Immature natural killer cell (primary cell): ENCODE data around the gene LRIG3. TPM values are rescaled to one million over a fixed set of nuclear protein-coding genes. Genes with fewer than 3 reads are reported as not detected.
A peak's percentile ranks its signal among the peaks of the same experiment; 100 is the strongest.

Experiments used
- DNase-seq, 3 donors: peaks; one replicate each; pipeline ENCODE4 v3.0.0; 2022; ENCODE audit warnings: mixed read lengths in 1 of 3
- H3K27ac Mint-ChIP-seq, 6 donors: one replicate each; pipeline ENCODE4 v1.8.0; 2020; ENCODE audit warnings: mixed read lengths in 6 of 6, mild to moderate bottlenecking in 5 of 6, inconsistent platforms in 4 of 6, moderate library complexity in 3 of 6
- H3K27me3 Mint-ChIP-seq, 3 donors: one replicate each; pipeline ENCODE4 v1.8.0; 2020 to 2021; ENCODE audit warnings: low read depth in 3 of 3, mild to moderate bottlenecking in 3 of 3, mixed read lengths in 3 of 3, moderate library complexity in 3 of 3, inconsistent platforms in 1 of 3
- H3K36me3 Mint-ChIP-seq, 3 donors: one replicate each; pipeline ENCODE4 v1.8.0; 2020; ENCODE audit warnings: mixed read lengths in 3 of 3, inconsistent platforms in 2 of 3, mild to moderate bottlenecking in 2 of 3
- H3K4me1 Mint-ChIP-seq, 2 donors: one replicate each; pipeline ENCODE4 v1.8.0; 2020; ENCODE audit warnings: inconsistent platforms in 2 of 2, mild to moderate bottlenecking in 2 of 2, mixed read lengths in 2 of 2, moderate library complexity in 1 of 2
- H3K4me3 Mint-ChIP-seq, 5 donors: one replicate each; pipeline ENCODE4 v1.8.0; 2020; ENCODE audit warnings: mild to moderate bottlenecking in 5 of 5, mixed read lengths in 5 of 5, inconsistent platforms in 3 of 5, moderate library complexity in 3 of 5
- H3K9me3 Mint-ChIP-seq, 6 donors: one replicate each; pipeline ENCODE4 v1.8.0; 2020; ENCODE audit warnings: mild to moderate bottlenecking in 6 of 6, mixed read lengths in 6 of 6, inconsistent platforms in 4 of 6, moderate library complexity in 3 of 6
- polyA plus RNA-seq, 3 donors: library from polyadenylated mRNA; unstranded; fragments of 300-500 nt; fragmentation: Illumina TruSeq; gene quantifications; one replicate each; pipeline ENCODE4 v1.2.3, GENCODE V29; 2021

Gene LRIG3
- polyA plus RNA-seq, 3 donors from 2014 or later: not detected

DNA sequence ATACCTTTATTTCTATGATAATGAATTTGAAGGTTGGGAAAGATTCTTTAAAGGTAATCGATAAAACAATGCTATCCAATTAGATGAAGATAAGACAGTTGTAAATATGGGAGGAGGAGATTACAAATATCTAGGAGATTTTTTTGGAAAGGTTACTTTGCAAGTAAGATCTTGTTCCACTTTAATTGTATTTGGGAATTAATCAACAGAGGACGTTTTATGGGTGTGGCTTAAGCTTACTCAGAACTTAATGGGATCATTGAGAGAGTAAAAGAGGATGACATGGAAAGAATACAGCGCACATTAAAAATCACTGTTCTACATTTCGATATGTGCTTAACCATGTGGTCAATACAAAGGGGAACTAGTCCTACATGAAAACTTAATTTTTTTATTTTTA, 3.5 kb upstream of the LRIG3 start:
- Mint-ChIP-seq H3K36me3 (no peaks in the 10 kb centered on the region), H3K27me3 (peaks cover 2 to 5% (median 3%) of the 10 kb centered on the region in 3 donors), H3K4me3 (no peak overlapping the region), H3K4me1 (no peaks in the 10 kb centered on the region), H3K9me3 (peaks cover 0 to 12% (median 8%) of the 10 kb centered on the region in 6 donors), H3K27ac (no peak overlapping the region)
- DNase-seq: no peak

DNA sequence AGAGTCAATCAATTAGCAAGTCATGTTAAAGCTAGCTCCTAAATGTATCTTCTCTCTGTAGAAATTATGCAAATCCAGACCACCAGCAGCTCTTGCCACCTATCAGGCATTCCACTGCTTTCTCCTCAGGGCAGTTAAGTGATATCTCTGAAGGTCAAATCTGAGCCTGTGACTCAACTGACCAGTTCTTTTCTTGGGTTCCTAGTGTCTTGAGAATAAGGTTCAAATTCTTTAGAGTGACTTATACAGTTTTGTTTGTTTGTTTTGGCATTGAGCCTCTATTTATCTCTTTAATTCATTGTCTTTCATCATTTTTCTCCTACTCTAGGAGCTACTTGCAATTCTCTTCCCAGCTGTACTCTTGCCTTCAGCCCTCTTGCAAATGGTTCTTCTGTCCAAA, 2.5 kb upstream of the LRIG3 start:
- H3K36me3 Mint-ChIP-seq: no peaks in the 10 kb centered on the region
- peaks cover 0 to 9% (median 7%) of the 10 kb centered on the region in 3 donors for H3K27me3 Mint-ChIP-seq

DNA sequence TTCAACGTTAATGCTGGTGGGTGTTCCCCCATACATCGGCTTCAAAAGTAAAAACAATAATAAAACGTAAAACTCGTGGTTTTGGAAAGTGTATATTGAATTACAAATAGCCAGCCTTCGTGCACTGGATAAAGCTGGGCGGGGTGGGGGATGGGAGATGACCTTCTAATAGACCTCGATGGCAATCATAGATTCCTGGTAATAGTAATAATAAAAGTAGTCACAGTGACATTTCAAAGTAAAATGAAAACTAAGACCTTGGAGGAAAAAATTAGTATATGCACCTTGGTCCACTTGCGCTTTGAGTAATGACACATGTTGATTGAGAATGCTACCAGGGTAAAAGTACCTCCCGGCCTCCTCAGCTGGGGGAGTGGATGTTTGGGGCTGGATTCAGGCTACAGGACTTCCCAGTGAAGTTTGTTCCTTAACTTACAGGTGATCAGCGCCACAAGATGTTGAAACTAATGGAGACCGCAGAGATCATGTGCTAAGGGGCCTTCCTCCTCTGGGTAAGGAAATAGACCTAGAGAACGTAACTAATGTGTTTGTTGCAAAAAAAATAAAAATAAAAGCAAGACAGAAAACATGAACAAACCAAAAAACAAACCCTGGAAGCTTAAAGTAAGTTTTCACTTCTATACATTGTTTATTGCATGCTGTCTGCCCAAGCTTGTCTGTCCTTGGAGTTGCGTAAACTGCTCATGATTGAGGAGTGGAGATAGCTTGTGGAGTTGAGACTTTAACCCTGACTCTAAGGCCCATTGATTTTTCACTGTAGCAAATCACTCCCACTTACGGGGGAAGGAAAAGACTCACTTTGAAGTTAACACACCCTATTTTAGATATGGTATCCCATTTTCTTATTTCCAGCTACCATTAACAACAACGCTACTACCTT, 907 bp upstream of the LRIG3 start:
- Mint-ChIP-seq H3K27me3 (peaks cover 3 to 11% (median 8%) of the 10 kb centered on the region in 3 donors), H3K9me3 (peaks cover 0 to 16% (median 8%) of the 10 kb centered on the region in 6 donors), H3K4me3 (no peak overlapping the region), H3K4me1 (no peaks in the 10 kb centered on the region), H3K27ac (no peak overlapping the region), H3K36me3 (no peaks in the 10 kb centered on the region)
- no peak for DNase-seq

More for the DNA sequence above, 2.5 kb upstream of the LRIG3 start:
- Mint-ChIP-seq H3K4me3 (no peak overlapping the region), H3K27ac (no peak overlapping the region), H3K9me3 (peaks cover 0 to 16% (median 8%) of the 10 kb centered on the region in 6 donors), H3K4me1 (no peaks in the 10 kb centered on the region)
- DNase-seq: no peak

DNA sequence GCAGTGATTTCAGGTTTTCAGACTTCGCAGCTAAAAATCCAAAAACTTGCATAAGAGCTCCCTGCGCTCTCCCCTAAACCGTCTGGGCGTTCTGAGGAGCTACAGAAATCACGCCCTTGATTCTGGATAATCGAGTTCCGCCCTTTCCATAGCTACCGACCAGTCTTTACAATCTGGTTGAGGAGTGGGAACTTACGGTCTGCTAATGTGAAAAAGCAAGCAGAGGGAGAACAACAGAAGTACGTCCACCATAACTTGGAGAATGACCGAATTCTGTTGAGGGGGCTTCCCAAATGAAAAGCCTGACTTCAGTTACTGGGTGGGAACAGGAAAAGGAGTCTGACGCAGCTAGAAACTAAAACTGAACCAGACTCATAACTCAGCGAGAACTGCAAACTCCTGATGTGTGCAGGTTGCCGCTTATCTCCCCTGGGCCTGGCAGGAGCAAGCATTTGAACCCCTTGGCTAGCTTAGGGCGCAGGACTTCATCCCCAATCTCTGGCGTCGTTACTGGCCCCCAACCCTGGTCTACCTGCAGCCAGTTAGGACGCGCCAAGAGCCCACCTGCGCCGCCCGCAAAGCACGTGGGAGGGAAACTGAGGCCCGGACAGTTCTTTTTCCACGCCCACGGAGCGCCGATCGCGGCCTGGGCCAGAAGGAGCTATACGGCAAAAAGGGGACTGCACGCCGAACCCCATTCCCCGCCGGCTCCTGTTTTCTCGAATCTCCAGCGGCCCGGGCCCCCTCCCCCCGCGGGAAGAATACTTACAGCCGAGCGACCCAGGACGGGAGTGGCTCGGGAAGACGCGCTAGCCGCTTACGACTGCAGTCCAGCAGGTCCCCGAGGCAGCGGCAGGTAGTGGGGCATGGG, 838 bp downstream of the LRIG3 start:
- DNase-seq: no peak
- Mint-ChIP-seq H3K27ac (no peak overlapping the region), H3K36me3 (no peaks in the 10 kb centered on the region), H3K27me3 (peaks cover 5 to 11% (median 8%) of the 10 kb centered on the region in 3 donors), H3K4me3 (no peak overlapping the region), H3K4me1 (no peaks in the 10 kb centered on the region), H3K9me3 (peaks cover 0 to 16% (median 8%) of the 10 kb centered on the region in 6 donors)

DNA sequence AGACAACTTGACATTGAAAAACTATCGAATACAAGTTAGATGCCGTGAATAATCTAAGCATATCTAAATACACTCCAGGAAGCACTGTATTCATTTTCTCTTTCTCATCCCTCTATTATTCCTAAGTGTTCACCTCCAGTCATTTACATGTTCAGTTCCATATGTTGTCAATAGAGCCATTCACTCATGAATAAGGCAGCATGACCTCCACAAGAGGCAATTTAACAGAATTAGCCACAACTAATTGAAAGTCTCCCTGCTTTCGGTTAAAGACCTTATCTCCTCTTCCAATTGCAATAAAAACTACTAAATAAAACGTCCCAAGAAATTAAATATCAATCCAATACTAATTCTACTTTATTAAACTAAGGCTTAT, 1.8 kb downstream of the LRIG3 start:
- no peak overlapping the region for H3K27ac Mint-ChIP-seq
- no peaks in the 10 kb centered on the region for H3K4me1 Mint-ChIP-seq
- no peak for DNase-seq
- no peaks in the 10 kb centered on the region for H3K36me3 Mint-ChIP-seq
- H3K9me3 Mint-ChIP-seq: peaks cover 0 to 14% (median 8%) of the 10 kb centered on the region in 6 donors
- peak overlapping the region in 1 of 5 donors; percentile 0 for H3K4me3 Mint-ChIP-seq
- peaks cover 5 to 11% (median 8%) of the 10 kb centered on the region in 3 donors for H3K27me3 Mint-ChIP-seq

DNA sequence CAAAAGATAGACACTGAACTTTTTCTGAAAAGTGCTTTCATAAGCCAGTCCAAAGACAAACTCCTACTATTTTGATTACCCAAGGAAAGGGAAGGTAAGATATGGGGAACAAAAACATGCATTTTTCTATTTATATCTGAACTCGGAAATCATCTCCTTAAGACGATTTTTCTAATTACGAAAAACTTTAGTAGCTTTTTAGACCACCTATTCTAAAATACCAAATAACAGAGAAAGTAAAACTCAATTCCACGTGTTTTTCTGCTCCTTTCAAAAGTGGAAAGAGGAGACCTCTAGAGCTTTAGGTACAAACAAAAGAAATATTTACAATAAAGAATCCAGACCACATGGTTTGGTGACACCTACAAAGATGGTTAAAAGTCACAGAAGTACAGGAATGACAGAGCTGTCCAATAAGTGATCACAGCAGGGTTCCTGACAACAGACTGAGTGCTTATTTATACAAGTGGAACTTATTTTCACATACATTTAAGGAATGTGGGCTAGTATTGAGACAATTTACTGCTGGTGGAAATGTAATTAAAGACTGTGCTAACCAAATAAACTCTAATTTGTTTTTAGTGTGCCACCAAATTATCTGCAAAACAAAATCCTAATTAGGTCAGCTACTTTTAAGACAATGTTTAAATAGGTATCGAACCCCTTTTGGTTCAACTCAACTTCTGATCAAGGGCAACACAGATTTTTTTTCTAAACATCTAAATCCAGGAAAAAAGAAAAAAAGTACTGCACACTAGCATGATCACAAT, 2.4 kb downstream of the LRIG3 start:
- Mint-ChIP-seq H3K27me3 (peaks cover 8 to 11% (median 8%) of the 10 kb centered on the region in 3 donors), H3K36me3 (no peaks in the 10 kb centered on the region)

DNA sequence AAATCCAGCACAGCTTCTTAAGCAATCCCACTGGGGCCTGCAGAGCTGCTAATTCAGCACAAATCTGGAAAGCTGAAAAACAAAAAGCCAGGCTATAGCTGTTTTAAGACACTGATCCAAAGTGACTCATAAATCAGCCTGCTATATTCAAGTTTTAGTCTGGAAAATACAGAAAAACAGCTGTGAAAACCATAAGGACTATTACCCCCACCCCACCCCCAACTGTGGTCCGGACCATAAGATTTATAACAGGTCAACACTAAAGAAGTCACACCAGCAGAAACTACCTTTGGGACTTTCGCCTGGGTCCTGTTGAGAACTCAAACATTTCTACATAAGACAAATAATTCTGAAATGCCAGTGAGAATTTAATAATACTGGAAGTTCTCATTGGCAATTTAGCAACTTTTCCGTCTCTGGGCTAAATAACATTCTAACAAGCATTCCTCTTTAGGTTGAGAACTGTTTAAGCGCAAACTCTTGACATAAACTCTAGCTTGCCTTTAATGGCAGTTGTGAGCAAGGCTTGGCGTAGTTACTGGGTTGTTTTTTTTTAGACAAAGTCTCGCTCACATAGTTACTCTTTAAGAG, 3.3 kb downstream of the LRIG3 start:
- Mint-ChIP-seq H3K4me3 (no peak overlapping the region), H3K36me3 (peaks cover 0 to under 1% (median 0%) of the 10 kb centered on the region in 3 donors), H3K27me3 (peaks cover 8 to 11% (median 8%) of the 10 kb centered on the region in 3 donors)

More for the DNA sequence above, 2.4 kb downstream of the LRIG3 start:
- Mint-ChIP-seq H3K4me1 (no peaks in the 10 kb centered on the region), H3K9me3 (peaks cover 0 to 16% (median 7%) of the 10 kb centered on the region in 6 donors), H3K4me3 (peak overlapping the region in 1 of 5 donors; percentile 0), H3K27ac (no peak overlapping the region)
- no peak for DNase-seq

DNA sequence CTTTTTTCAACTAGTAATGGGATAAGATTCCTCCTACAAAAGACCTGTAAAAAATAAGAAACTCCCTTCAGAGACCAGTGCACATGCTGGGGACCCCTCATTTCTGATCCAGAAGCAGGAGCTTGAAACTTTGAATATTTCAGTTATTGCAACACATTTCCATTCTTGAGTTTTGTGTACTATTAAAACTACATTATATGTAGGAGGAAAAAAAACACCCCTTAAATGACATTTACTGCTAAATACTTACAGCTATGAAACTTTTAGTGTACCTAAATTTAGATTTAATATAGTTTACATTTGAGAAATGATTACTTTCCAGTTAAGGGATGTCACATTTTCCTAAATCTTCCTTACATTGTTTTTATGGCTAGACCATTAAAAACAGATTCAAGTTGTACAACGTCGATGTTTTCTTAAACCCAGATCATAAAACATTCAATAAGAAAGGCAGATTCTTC, 4.1 kb downstream of the LRIG3 start:
- peaks cover 0 to 4% (median 0%) of the 10 kb centered on the region in 3 donors for H3K36me3 Mint-ChIP-seq
- no peaks in the 10 kb centered on the region for H3K4me1 Mint-ChIP-seq
- H3K27me3 Mint-ChIP-seq: peaks cover 8 to 10% (median 8%) of the 10 kb centered on the region in 3 donors
- no peak overlapping the region for H3K27ac Mint-ChIP-seq
- peaks cover 0 to 15% (median 2%) of the 10 kb centered on the region in 6 donors for H3K9me3 Mint-ChIP-seq
- no peak overlapping the region for H3K4me3 Mint-ChIP-seq
- DNase-seq: no peak

More for the DNA sequence above, 3.3 kb downstream of the LRIG3 start:
- H3K27ac Mint-ChIP-seq: no peak overlapping the region
- no peak for DNase-seq
- H3K4me1 Mint-ChIP-seq: no peaks in the 10 kb centered on the region
- H3K9me3 Mint-ChIP-seq: peaks cover 0 to 16% (median 2%) of the 10 kb centered on the region in 6 donors

DNA sequence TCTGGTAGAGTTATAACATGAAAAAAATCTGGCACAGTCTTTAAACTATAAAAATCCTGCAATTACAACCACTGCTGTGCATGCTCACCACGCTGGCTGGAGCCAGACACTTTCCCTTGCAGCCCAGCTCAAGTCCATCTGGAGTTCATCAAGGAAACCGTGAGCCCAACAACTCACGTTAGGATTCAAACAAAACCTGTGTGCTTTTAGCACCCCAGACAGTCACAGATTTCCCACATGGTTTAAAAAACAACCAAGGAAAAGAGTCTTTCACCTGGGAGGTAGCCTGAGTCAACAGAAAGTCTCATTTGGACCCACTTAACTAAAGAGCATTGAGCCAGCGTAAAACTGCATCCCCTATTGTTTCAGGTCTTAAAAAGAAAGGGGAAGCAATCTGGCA, 4.7 kb downstream of the LRIG3 start:
- no peak overlapping the region for H3K27ac Mint-ChIP-seq
- DNase-seq: no peak
- H3K27me3 Mint-ChIP-seq: peaks cover 6 to 8% (median 8%) of the 10 kb centered on the region in 3 donors
- peaks cover 0 to 13% (median 2%) of the 10 kb centered on the region in 6 donors for H3K9me3 Mint-ChIP-seq
- no peaks in the 10 kb centered on the region for H3K4me1 Mint-ChIP-seq
- H3K4me3 Mint-ChIP-seq: no peak overlapping the region
- H3K36me3 Mint-ChIP-seq: peaks cover 0 to 4% (median 0%) of the 10 kb centered on the region in 3 donors

DNA sequence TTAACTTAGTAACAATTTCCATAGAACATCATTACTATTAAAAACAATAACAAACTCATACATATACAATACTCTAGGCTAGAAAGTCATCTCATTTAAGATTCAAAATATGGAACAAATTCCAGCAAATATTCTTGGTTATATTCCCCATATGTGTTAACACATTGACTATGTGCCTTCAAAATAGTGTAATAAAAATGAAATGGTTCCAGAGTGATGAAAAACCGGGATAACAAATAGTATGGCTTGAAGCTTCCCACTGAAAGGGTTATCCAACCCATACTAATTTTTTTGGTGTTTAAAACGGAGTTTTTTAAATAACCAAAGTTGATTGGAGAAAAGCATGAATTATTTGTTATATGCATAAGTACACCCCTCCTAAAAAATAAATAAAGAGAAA, 5.3 kb downstream of the LRIG3 start:
- H3K4me3 Mint-ChIP-seq: no peak overlapping the region
- peaks cover 0 to 4% (median 0%) of the 10 kb centered on the region in 3 donors for H3K36me3 Mint-ChIP-seq
- H3K27me3 Mint-ChIP-seq: peaks cover 6 to 8% (median 8%) of the 10 kb centered on the region in 3 donors
- peaks cover 0 to 13% (median 2%) of the 10 kb centered on the region in 6 donors for H3K9me3 Mint-ChIP-seq
- no peak for DNase-seq
- no peaks in the 10 kb centered on the region for H3K4me1 Mint-ChIP-seq
- no peak overlapping the region for H3K27ac Mint-ChIP-seq

DNA sequence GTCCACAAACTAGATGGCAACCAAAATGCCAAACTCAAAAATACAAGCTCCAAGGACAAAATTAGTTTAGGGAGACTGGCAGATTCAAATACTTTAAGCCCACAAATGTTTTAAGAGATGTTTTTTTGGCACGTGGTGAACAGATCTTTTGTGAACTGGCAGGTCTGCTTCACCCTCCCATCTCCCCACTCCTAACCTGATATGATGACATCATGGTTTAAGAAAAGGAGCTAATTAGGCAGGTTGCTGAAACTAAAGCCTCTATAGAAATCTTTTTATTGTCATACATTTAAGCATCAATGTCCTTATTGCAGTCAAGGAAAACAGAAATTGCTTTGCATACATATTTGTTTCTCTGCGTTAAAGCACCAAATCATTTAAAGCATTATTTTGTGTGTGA, 5.8 kb downstream of the LRIG3 start:
- H3K4me3 Mint-ChIP-seq: no peak overlapping the region
- no peak overlapping the region for H3K27ac Mint-ChIP-seq
- peaks cover 0 to 17% (median 2%) of the 10 kb centered on the region in 6 donors for H3K9me3 Mint-ChIP-seq
- peaks cover 6 to 8% (median 8%) of the 10 kb centered on the region in 3 donors for H3K27me3 Mint-ChIP-seq
- H3K36me3 Mint-ChIP-seq: peaks cover 0 to 4% (median 0%) of the 10 kb centered on the region in 3 donors
- no peak for DNase-seq
- H3K4me1 Mint-ChIP-seq: no peaks in the 10 kb centered on the region

DNA sequence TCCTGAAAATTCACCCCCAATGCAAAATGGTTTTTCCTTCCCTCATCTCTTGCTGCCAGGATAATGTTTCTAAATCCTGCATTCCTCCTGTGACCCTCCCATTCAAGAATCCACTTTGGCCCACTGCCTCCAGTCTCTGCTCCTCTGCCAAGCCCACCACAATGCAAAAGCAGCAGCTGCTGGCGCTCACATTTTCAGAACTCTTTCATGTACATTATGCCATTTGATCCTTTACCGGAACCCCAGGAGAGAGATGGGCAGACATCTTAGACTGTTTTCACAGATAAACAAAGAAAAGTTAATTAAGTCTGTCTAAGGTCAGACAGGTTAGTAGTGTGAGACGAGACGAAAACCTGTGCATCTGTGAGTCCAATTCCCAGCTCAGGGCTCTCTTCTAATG, 12.9 kb downstream of the LRIG3 start:
- peaks cover 0 to 2% (median 0%) of the 10 kb centered on the region in 3 donors for H3K27me3 Mint-ChIP-seq
- no peaks in the 10 kb centered on the region for H3K4me1 Mint-ChIP-seq
- peaks cover 0 to 20% (median 7%) of the 10 kb centered on the region in 6 donors for H3K9me3 Mint-ChIP-seq
- no peak for DNase-seq
- peaks cover 0 to 4% (median 0%) of the 10 kb centered on the region in 3 donors for H3K36me3 Mint-ChIP-seq
- H3K27ac Mint-ChIP-seq: no peak overlapping the region
- H3K4me3 Mint-ChIP-seq: no peak overlapping the region
